IMR-90 (cell line): ENCODE results near the gene SLC25A15. TPM values are rescaled to one million over a fixed set of nuclear protein-coding genes. Genes with fewer than 3 reads are reported as not detected.

Experiments
- ATAC-seq: fragments of 200-7000 bp; cut with Tn5 transposase; 2 replicates; pipeline ENCODE4 v1.9.1; 2020; ENCODE audit warnings: low read depth, mild to moderate bottlenecking, moderate library complexity
- BruUV-seq: library from RNA; stranded (reverse); fragments of 400-500 nt; replicated peaks from 2 replicates; lab custom pipeline; 2021; lab: Mats Ljungman, UMichigan
- CTCF ChIA-PET: fragments of 300-600 bp; formaldehyde crosslinking; extraction: SDS; loops from one replicate; lab custom pipeline; 2021; ENCODE audit warnings: antibody characterized with exemption; lab: Yijun Ruan, JAX
- POLR2A ChIA-PET: fragments of 300-600 bp; sonication (Branson Sonifier 250); formaldehyde crosslinking; loops from one replicate; lab custom pipeline; 2022; ENCODE audit warnings: antibody characterized with exemption; ENCODE audit not compliant: unreplicated experiment; lab: Charles Lee
- DNase-seq: peaks from one replicate; pipeline ENCODE4 v3.0.0; 2013
- H2AFZ ChIP-seq: replicated peaks from 2 replicates; pipeline ENCODE3; 2013; ENCODE audit warnings: low read length, mild to moderate bottlenecking; ENCODE audit not compliant: poor library complexity
- H2AK5ac ChIP-seq: 2 replicates; pipeline ENCODE4 v1.6.1; 2013; ENCODE audit warnings: low read depth, low read length, inconsistent platforms
- H2AK9ac ChIP-seq: replicated peaks from 2 replicates; pipeline ENCODE3; 2013; ENCODE audit warnings: mild to moderate bottlenecking, low read depth, low read length, moderate library complexity; ENCODE audit not compliant: poor library complexity
- H2BK120ac ChIP-seq: 2 replicates; pipeline ENCODE4 v1.6.1; 2013; ENCODE audit warnings: low read depth, low read length, inconsistent platforms
- H2BK15ac ChIP-seq: 3 replicates; pipeline ENCODE4 v1.6.1; 2013; ENCODE audit warnings: low read depth, low read length, inconsistent platforms
- H2BK20ac ChIP-seq: 2 replicates; pipeline ENCODE4 v1.6.1; 2013; ENCODE audit warnings: low read depth, mild to moderate bottlenecking, inconsistent platforms, low read length, moderate library complexity
- H2BK5ac ChIP-seq: 2 replicates; pipeline ENCODE4 v1.6.1; 2013; ENCODE audit warnings: mild to moderate bottlenecking, low read depth, low read length, inconsistent platforms; ENCODE audit not compliant: poor library complexity, severe bottlenecking
- H3K14ac ChIP-seq: replicated peaks from 2 replicates; pipeline ENCODE4 v1.6.1; 2013; ENCODE audit warnings: low read depth, low read length, inconsistent platforms
- H3K18ac ChIP-seq: 2 replicates; pipeline ENCODE4 v1.6.1; 2013; ENCODE audit warnings: low read depth, low read length, control low read depth
- H3K23ac ChIP-seq: 2 replicates; pipeline ENCODE4 v1.6.1; 2013; ENCODE audit warnings: low read depth, low read length, inconsistent platforms
- H3K27ac ChIP-seq: 2 replicates; pipeline ENCODE4 v1.5.1; 2013; ENCODE audit warnings: mild to moderate bottlenecking, control low read depth, low read length; ENCODE audit not compliant: insufficient read depth
- H3K27me3 ChIP-seq: 2 replicates; pipeline ENCODE4 v1.6.1; 2013; ENCODE audit warnings: low read length; ENCODE audit not compliant: control insufficient read depth, insufficient read depth
- H3K36me3 ChIP-seq: 2 replicates; pipeline ENCODE4 v1.6.1; 2013; ENCODE audit warnings: low read length, mixed read lengths; ENCODE audit not compliant: control insufficient read depth, insufficient read depth
- H3K4ac ChIP-seq: 2 replicates; pipeline ENCODE4 v1.6.1; 2013; ENCODE audit warnings: low read depth, low read length, inconsistent platforms
- H3K4me1 ChIP-seq: 2 replicates; pipeline ENCODE4 v1.6.1; 2013; ENCODE audit warnings: low read length, mixed read lengths; ENCODE audit not compliant: control insufficient read depth, insufficient read depth
- H3K4me2 ChIP-seq: 2 replicates; pipeline ENCODE4 v1.6.1; 2013; ENCODE audit warnings: low read depth, mild to moderate bottlenecking, control low read depth, low read length, moderate library complexity
- H3K4me3 ChIP-seq: 2 replicates; pipeline ENCODE4 v1.5.1; 2013; ENCODE audit warnings: low read depth, mild to moderate bottlenecking, control low read depth, low read length, moderate library complexity; ENCODE audit not compliant: insufficient read depth
- H3K56ac ChIP-seq: 2 replicates; pipeline ENCODE4 v1.6.1; 2013; ENCODE audit warnings: low read length, inconsistent platforms; ENCODE audit not compliant: insufficient read depth; ENCODE audit errors: extremely low read depth
- H3K79me1 ChIP-seq, 2 experiments: 2 replicates each; pipeline ENCODE4 v1.6.1; 2013; ENCODE audit warnings: low read length in 2 of 2, inconsistent platforms in 1 of 2, low read depth in 1 of 2
- H3K9ac ChIP-seq: 2 replicates; pipeline ENCODE4 v1.6.1; 2013; ENCODE audit warnings: low read depth, low read length, control low read depth
- H3K9me1 ChIP-seq: 2 replicates; pipeline ENCODE4 v1.6.1; 2013; ENCODE audit warnings: low read length, inconsistent platforms; ENCODE audit not compliant: insufficient read depth
- H3K9me3 ChIP-seq: 2 replicates; pipeline ENCODE4 v1.6.1; 2013; ENCODE audit warnings: low read length; ENCODE audit not compliant: control insufficient read depth, insufficient read depth
- H4K20me1 ChIP-seq: 2 replicates; pipeline ENCODE4 v1.6.1; 2013; ENCODE audit warnings: low read length, inconsistent platforms; ENCODE audit not compliant: insufficient read depth
- H4K5ac ChIP-seq: 2 replicates; pipeline ENCODE4 v1.6.1; 2013; ENCODE audit warnings: mild to moderate bottlenecking, low read depth, low read length, control low read depth
- H4K8ac ChIP-seq, 2 experiments: 2 replicates each; pipeline ENCODE4 v1.6.1; 2013; ENCODE audit warnings: low read depth in 2 of 2, low read length in 2 of 2, control low read depth in 1 of 2, inconsistent platforms in 1 of 2
- H4K91ac ChIP-seq: 2 replicates; pipeline ENCODE4 v1.6.1; 2013; ENCODE audit warnings: low read depth, low read length, inconsistent platforms; ENCODE audit not compliant: insufficient read depth
- BHLHE40 ChIP-seq: fragments of 150-350 bp; IDR thresholded peaks from 2 replicates; pipeline ENCODE4 v1.6.1; 2016; ENCODE audit warnings: mild to moderate bottlenecking, low read depth, low read length
- CHD1 ChIP-seq: IDR thresholded peaks from 2 replicates; pipeline ENCODE4 v1.6.1; 2012; ENCODE audit warnings: low read depth, low read length, improper control_type of control experiment
- FOS ChIP-seq: fragments of 150-350 bp; IDR thresholded peaks from 2 replicates; pipeline ENCODE4 v1.6.1; 2016; ENCODE audit warnings: low read depth, low read length
- MAZ ChIP-seq: IDR thresholded peaks from 2 replicates; pipeline ENCODE4 v1.6.1; 2012; ENCODE audit warnings: low read depth, mild to moderate bottlenecking, low read length, improper control_type of control experiment, moderate library complexity, borderline replicate concordance
- MXI1 ChIP-seq: IDR thresholded peaks from 2 replicates; pipeline ENCODE4 v1.6.1; 2012; ENCODE audit warnings: low read depth, mild to moderate bottlenecking, low read length, moderate library complexity, borderline replicate concordance
- POLR2A ChIP-seq: IDR thresholded peaks from 2 replicates; pipeline ENCODE4 v1.6.1; 2012; ENCODE audit warnings: mild to moderate bottlenecking, low read depth, low read length
- RAD21 ChIP-seq: IDR thresholded peaks from 2 replicates; pipeline ENCODE4 v1.6.1; 2012; ENCODE audit warnings: low read length, improper control_type of control experiment
- RCOR1 ChIP-seq: IDR thresholded peaks from 2 replicates; pipeline ENCODE4 v1.6.1; 2012; ENCODE audit warnings: mild to moderate bottlenecking, low read length, improper control_type of control experiment; ENCODE audit not compliant: insufficient replicate concordance
- RFX5 ChIP-seq: IDR thresholded peaks from 2 replicates; pipeline ENCODE4 v1.8.0; 2012; ENCODE audit warnings: low read depth, mild to moderate bottlenecking, low read length, moderate library complexity
- SMC3 ChIP-seq: fragments of 150-350 bp; IDR thresholded peaks from 2 replicates; pipeline ENCODE4 v1.6.1; 2016; ENCODE audit warnings: low read depth, mild to moderate bottlenecking, antibody characterized with exemption, low read length, moderate library complexity
- WGBS, 2 experiments: methylation state at CpG; one replicate each; pipeline versions ENCODE4 v1.1.5 to v1.1.7; 2013; ENCODE audit warnings: missing lambda C conversion rate in 2 of 2; ENCODE audit not compliant: insufficient read length in 1 of 2; ENCODE audit errors: extremely low coverage in 2 of 2; 5-methylcytosine and 5-hydroxymethylcytosine counted together
- dilution Hi-C: fragments of 300-500 bp; cut with HindIII; formaldehyde crosslinking; loops from one replicate; pipeline ENCODE4 v1.14.3; 2018; ENCODE audit warnings: low sequenced_read_pairs; ENCODE audit not compliant: unreplicated experiment
- in situ Hi-C: fragments of 300-500 bp; cut with MboI; formaldehyde crosslinking; loops from 3 replicates; pipeline ENCODE4 v1.14.3; 2019; ENCODE audit warnings: low sequenced_read_pairs, inconsistent platforms, mixed read lengths
- intact Hi-C: fragments of 100-400 bp; cut with micrococcal nuclease; formaldehyde crosslinking; loops from 2 replicates; pipeline ENCODE4 v1.10.0; 2022
- polyA plus RNA-seq, 3 experiments: library from polyadenylated mRNA; depleted of rRNA; stranded (reverse); fragments of >200 nt; gene quantifications; 2 replicates each; pipeline ENCODE4 v1.2.3, GENCODE V29; 2012; ENCODE audit warnings: low replicate concordance in 1 of 3
- total RNA-seq: library from RNA; depleted of rRNA; stranded (reverse); fragments of >200 nt; gene quantifications from 2 replicates; pipeline ENCODE4 v1.2.3, GENCODE V29; 2012
- TF ChIP-seq, protein P1 (sequence below): fragments of 150-350 bp; IDR thresholded peaks from 2 replicates; pipeline ENCODE4 v1.6.1; 2016; ENCODE audit warnings: low read depth, mild to moderate bottlenecking, low read length, moderate library complexity, borderline replicate concordance
- TF ChIP-seq, protein P2 (sequence below): fragments of 150-350 bp; IDR thresholded peaks from 2 replicates; pipeline ENCODE4 v1.6.1; 2017; ENCODE audit warnings: mild to moderate bottlenecking, antibody characterized with exemption, low read length, low read depth
- TF ChIP-seq, protein P3 (sequence below): conservative IDR thresholded peaks from 2 replicates; pipeline ENCODE4 v1.5.1; 2012; ENCODE audit warnings: mild to moderate bottlenecking, low read depth, low read length, improper control_type of control experiment

Gene SLC25A15
- total and polyA plus RNA-seq, 2 of the 4 experiments (the other 2 are of a cell fraction): 5.4 to 13.3 TPM

DNA sequence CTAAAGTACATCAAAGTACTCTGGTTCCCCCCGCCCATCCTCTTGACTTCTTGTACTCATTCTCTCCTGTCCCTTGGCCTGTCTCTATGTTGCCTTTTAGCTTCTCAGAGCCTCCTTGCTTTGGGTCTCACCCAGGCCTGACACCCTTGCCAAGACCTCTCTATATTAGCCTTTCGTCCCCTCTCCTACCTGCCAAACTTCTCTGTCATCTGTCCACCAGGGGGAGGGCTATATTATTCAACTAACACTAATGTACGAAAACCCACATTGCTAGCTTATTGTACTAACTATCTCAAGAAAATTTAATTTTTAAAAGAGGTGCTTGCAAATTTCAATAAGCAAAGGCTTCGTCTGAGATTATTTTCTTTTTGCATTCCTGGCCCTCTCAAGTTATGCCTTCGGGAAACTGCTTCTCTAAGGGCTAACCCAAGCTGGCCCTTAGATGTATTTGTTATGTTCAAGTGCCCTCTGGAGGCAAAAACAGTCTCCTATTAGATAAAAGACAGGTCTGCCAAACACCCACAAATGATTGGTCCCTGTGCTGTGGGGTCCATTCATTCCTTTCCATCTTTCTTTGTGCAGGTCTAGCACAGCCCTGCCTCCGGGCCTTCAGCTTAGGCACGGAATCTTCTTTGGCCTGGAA lies 12.1 kb upstream of the SLC25A15 start:
- Histone ChIP-seq H4K20me1 (no peaks in the 10 kb centered on the region), H3K27me3 (no peaks in the 10 kb centered on the region), H3K4me2 (0 out of 2 replicates have a peak overlapping the region, but pooled peaks have one; percentile 16), H2BK5ac (no peak overlapping the region), H3K23ac (peak overlapping the region; percentile 10; the same call in 1 of the 2 replicates), H3K27ac (no peak overlapping the region), H4K5ac (no peak overlapping the region), H3K56ac (no peak overlapping the region), H3K9ac (no peak overlapping the region), H4K8ac (peak overlapping the region in 1 of 2 experiments; percentile 79; a peak in 2 of 4 replicates), H2BK15ac (peak overlapping the region; percentile 17; the same call in 1 of the 3 replicates), H2AFZ (peak overlapping the region; percentile 58), H3K4me3 (no peak overlapping the region), H3K9me3 (no peaks in the 10 kb centered on the region), H3K14ac (no peak overlapping the region), H3K79me1 (no peaks in the 10 kb centered on the region), H4K91ac (0 out of 2 replicates have a peak overlapping the region, but pooled peaks have one; percentile 36), H3K36me3 (no peaks in the 10 kb centered on the region), H2BK20ac (peak overlapping the region; percentile 66; the same call in 1 of the 2 replicates), H3K18ac (no peak overlapping the region), H2AK9ac (no peak overlapping the region), H3K4ac (peak overlapping the region; percentile 42; the same call in 1 of the 2 replicates), H2BK120ac (peak overlapping the region; percentile 66), H3K4me1 (peaks cover 5% of the 10 kb centered on the region), H2AK5ac (peak overlapping the region; percentile 18; the same call in 1 of the 2 replicates), H3K9me1 (peaks cover 16% of the 10 kb centered on the region)
- TF ChIP-seq MAZ: no peak
- TF ChIP-seq, protein P1, sequence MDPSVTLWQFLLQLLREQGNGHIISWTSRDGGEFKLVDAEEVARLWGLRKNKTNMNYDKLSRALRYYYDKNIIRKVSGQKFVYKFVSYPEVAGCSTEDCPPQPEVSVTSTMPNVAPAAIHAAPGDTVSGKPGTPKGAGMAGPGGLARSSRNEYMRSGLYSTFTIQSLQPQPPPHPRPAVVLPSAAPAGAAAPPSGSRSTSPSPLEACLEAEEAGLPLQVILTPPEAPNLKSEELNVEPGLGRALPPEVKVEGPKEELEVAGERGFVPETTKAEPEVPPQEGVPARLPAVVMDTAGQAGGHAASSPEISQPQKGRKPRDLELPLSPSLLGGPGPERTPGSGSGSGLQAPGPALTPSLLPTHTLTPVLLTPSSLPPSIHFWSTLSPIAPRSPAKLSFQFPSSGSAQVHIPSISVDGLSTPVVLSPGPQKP: no peak
- TF ChIP-seq MXI1: no peak
- TF ChIP-seq RFX5: no peak
- TF ChIP-seq CHD1: no peak
- TF ChIP-seq, protein P2, sequence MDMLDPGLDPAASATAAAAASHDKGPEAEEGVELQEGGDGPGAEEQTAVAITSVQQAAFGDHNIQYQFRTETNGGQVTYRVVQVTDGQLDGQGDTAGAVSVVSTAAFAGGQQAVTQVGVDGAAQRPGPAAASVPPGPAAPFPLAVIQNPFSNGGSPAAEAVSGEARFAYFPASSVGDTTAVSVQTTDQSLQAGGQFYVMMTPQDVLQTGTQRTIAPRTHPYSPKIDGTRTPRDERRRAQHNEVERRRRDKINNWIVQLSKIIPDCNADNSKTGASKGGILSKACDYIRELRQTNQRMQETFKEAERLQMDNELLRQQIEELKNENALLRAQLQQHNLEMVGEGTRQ: no peak
- no peak for TF ChIP-seq POLR2A
- TF ChIP-seq FOS: no peak
- TF ChIP-seq, protein P3, sequence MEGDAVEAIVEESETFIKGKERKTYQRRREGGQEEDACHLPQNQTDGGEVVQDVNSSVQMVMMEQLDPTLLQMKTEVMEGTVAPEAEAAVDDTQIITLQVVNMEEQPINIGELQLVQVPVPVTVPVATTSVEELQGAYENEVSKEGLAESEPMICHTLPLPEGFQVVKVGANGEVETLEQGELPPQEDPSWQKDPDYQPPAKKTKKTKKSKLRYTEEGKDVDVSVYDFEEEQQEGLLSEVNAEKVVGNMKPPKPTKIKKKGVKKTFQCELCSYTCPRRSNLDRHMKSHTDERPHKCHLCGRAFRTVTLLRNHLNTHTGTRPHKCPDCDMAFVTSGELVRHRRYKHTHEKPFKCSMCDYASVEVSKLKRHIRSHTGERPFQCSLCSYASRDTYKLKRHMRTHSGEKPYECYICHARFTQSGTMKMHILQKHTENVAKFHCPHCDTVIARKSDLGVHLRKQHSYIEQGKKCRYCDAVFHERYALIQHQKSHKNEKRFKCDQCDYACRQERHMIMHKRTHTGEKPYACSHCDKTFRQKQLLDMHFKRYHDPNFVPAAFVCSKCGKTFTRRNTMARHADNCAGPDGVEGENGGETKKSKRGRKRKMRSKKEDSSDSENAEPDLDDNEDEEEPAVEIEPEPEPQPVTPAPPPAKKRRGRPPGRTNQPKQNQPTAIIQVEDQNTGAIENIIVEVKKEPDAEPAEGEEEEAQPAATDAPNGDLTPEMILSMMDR: peak; percentile 39
- TF ChIP-seq RCOR1: no peak
- 0 out of 2 replicates have a peak, but pooled peaks have one; percentile 22 for TF ChIP-seq SMC3
- TF ChIP-seq RAD21: peak; percentile 37; the same call in 1 of the 2 replicates
- no peak for TF ChIP-seq BHLHE40
- intact Hi-C loops: loop anchor here (2.0 to 10.0 kb wide), 3 partner anchors 278 to 1092 kb away; no protein-coding TSS in a partner anchor
- dilution Hi-C loops: no loop called here
- in situ Hi-C loops: no loop called here
- ATAC-seq (peak; percentile 88), DNase-seq (peak; percentile 37)
- no TSS peak for BruUV-seq
- POLR2A ChIA-PET: no interaction called here
- WGBS, 2 experiments: 33% methylated on average over 4 of the region's 7 CpGs; no CpG with 5 or more reads in 1 of the 2 experiments
- CTCF ChIA-PET: interaction anchor here (0.6 to 2.5 kb wide), 6 partner anchors 9 to 191 kb away, joined by 3 to 12 read pairs (median 4); no protein-coding TSS in a partner anchor
